Tibial artery (tissue), 4 donors: ENCODE results near the gene ADCY9.
"Not testable (repeated sequence)": the region's sequence is repeated elsewhere in the genome, so short reads cannot be mapped to it uniquely, and the experiment has no call there.

Experiments
- DNase-seq, 2 donors: peaks; one replicate each; pipeline ENCODE4 v3.0.0-alpha.2; 2019
- H3K27ac ChIP-seq, 2 donors: fragments of 200-600 bp; sonication (generic) in 1 of 2; 1 replicate in 1 of 2; 2 replicates in 1 of 2; pipeline ENCODE4 v1.5.1; 2018 to 2019; ENCODE audit warnings: mild to moderate bottlenecking in 1 of 2
- H3K27me3 ChIP-seq, 2 donors: fragments of 200-600 bp; sonication (generic) in 1 of 2; one replicate each; pipeline versions ENCODE4 v1.5.1 to v1.6.0; 2016 to 2019
- H3K36me3 ChIP-seq, 3 donors: fragments of 200-600 bp; sonication (generic) in 2 of 3; one replicate each; pipeline ENCODE4 v1.5.1; 2016 to 2019; ENCODE audit warnings: mild to moderate bottlenecking in 2 of 3
- H3K4me1 ChIP-seq, 4 donors: fragments of 200-600 bp; sonication (generic) in 2 of 4; 1 replicate in 3 of 4; 2 replicates in 1 of 4; pipeline ENCODE4 v1.5.1; 2016 to 2019
- H3K4me3 ChIP-seq, 2 donors: fragments of 200-600 bp; sonication (generic) in 1 of 2; 1 replicate in 1 of 2; 2 replicates in 1 of 2; pipeline ENCODE4 v1.5.1; 2018 to 2019; ENCODE audit warnings: mild to moderate bottlenecking in 2 of 2
- H3K9me3 ChIP-seq, 3 donors: fragments of 200-600 bp; sonication (generic) in 1 of 3; one replicate each; pipeline ENCODE4 v1.5.1; 2016 to 2019
- intact Hi-C: fragments of 100-400 bp; cut with DNase I; formaldehyde crosslinking; loops from one replicate; pipeline ENCODE4 v1.15.0; 2023; ENCODE audit warnings: low total_unique reads
- TF ChIP-seq, protein P1 (sequence below), 2 experiments: fragments of 200-600 bp in 1 of 2; fragments of 450-650 bp in 1 of 2; IDR thresholded peaks; one replicate each; pipeline ENCODE4 v1.5.1; 2017 to 2019; ENCODE audit warnings: antibody characterized with exemption in 2 of 2, mild to moderate bottlenecking in 1 of 2, moderate library complexity in 1 of 2

Gene ADCY9

GRCh38 chr16:3953728-3954410 is 162.4 kb downstream of the ADCY9 start:
- Histone ChIP-seq H3K27ac (peak overlapping the region in 1 of 2 donors; percentile 5), H3K27me3 (no peaks in the 10 kb centered on the region), H3K9me3 (no peaks in the 10 kb centered on the region), H3K36me3 (no peaks in the 10 kb centered on the region), H3K4me3 (no peak overlapping the region), H3K4me1 (peaks cover 0 to 51% (median 30%) of the 10 kb centered on the region in 4 donors)
- TF ChIP-seq, protein P1, sequence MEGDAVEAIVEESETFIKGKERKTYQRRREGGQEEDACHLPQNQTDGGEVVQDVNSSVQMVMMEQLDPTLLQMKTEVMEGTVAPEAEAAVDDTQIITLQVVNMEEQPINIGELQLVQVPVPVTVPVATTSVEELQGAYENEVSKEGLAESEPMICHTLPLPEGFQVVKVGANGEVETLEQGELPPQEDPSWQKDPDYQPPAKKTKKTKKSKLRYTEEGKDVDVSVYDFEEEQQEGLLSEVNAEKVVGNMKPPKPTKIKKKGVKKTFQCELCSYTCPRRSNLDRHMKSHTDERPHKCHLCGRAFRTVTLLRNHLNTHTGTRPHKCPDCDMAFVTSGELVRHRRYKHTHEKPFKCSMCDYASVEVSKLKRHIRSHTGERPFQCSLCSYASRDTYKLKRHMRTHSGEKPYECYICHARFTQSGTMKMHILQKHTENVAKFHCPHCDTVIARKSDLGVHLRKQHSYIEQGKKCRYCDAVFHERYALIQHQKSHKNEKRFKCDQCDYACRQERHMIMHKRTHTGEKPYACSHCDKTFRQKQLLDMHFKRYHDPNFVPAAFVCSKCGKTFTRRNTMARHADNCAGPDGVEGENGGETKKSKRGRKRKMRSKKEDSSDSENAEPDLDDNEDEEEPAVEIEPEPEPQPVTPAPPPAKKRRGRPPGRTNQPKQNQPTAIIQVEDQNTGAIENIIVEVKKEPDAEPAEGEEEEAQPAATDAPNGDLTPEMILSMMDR (IDR thresholded peaks at IDR 0.05): no peak
- intact Hi-C loops: loop anchor here (5.0 kb wide), 1 partner anchor 438 kb away; no protein-coding TSS in a partner anchor
- peak in 1 of 2 donors; percentile 60 for DNase-seq

- Histone ChIP-seq H3K27me3 (no peaks in the 10 kb centered on the region), H3K27ac (peak overlapping the region; percentile 90 to 91), H3K4me1 (peaks cover 0 to 52% (median 30%) of the 10 kb centered on the region in 4 donors), H3K36me3 (no peaks in the 10 kb centered on the region), H3K4me3 (no peak overlapping the region), H3K9me3 (no peaks in the 10 kb centered on the region)
- intact Hi-C loops: loop anchor here (5.0 kb wide), 1 partner anchor 440 kb away; no protein-coding TSS in a partner anchor
- DNase-seq: peak; percentile 94 to 98
- TF ChIP-seq, protein P1 (IDR thresholded peaks at IDR 0.05): no peak
Observed at GRCh38 chr16:3952737-3953131, 163.5 kb downstream of the ADCY9 start.

- peaks cover 0 to 52% (median 30%) of the 10 kb centered on the region in 4 donors for H3K4me1 ChIP-seq
- no peaks in the 10 kb centered on the region for H3K27me3 ChIP-seq
- no peak for DNase-seq
- TF ChIP-seq, protein P1 (IDR thresholded peaks at IDR 0.05): no peak
- intact Hi-C loops: loop anchor here (5.0 kb wide), 1 partner anchor 440 kb away; no protein-coding TSS in a partner anchor
- no peaks in the 10 kb centered on the region for H3K36me3 ChIP-seq
- peak overlapping the region; percentile 90 to 91 for H3K27ac ChIP-seq
- no peaks in the 10 kb centered on the region for H3K9me3 ChIP-seq
- H3K4me3 ChIP-seq: peak overlapping the region in 1 of 2 donors; percentile 38
Observed at GRCh38 chr16:3951861-3952736, 164.1 kb downstream of the ADCY9 start.

DNA sequence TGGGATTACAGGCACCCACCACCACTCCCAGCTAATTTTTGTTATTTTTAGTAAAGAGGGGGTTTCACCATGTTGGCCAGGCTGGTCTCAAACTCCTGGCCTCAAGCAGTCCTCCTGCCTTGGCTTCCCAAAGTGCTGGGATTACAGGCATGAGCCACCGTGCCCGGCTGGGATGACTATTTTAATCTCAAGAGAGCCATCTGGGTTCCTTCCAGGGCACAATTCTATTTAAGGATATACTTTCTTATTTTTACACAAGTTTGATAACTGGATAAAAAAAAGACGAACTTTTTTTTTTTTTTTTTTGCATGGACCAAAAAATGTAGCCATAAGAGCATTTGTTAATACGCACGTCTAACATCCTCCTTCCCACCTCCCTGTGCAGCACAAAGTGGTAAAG is 164.9 kb downstream of the ADCY9 start:
- not testable (repeated sequence) for H3K27me3 ChIP-seq, H3K9me3 ChIP-seq, H3K36me3 ChIP-seq
- peak overlapping the region; percentile 36 to 38 for H3K4me3 ChIP-seq
- peak in 1 of 2 donors; percentile 84 for DNase-seq
- intact Hi-C loops: loop anchor here (5.0 kb wide), 1 partner anchor 441 kb away; no protein-coding TSS in a partner anchor
- peak overlapping the region; percentile 90 to 91 for H3K27ac ChIP-seq
- H3K4me1 ChIP-seq: peaks cover 0 to 57% (median 34%) of the 10 kb centered on the region in 4 donors

DNA sequence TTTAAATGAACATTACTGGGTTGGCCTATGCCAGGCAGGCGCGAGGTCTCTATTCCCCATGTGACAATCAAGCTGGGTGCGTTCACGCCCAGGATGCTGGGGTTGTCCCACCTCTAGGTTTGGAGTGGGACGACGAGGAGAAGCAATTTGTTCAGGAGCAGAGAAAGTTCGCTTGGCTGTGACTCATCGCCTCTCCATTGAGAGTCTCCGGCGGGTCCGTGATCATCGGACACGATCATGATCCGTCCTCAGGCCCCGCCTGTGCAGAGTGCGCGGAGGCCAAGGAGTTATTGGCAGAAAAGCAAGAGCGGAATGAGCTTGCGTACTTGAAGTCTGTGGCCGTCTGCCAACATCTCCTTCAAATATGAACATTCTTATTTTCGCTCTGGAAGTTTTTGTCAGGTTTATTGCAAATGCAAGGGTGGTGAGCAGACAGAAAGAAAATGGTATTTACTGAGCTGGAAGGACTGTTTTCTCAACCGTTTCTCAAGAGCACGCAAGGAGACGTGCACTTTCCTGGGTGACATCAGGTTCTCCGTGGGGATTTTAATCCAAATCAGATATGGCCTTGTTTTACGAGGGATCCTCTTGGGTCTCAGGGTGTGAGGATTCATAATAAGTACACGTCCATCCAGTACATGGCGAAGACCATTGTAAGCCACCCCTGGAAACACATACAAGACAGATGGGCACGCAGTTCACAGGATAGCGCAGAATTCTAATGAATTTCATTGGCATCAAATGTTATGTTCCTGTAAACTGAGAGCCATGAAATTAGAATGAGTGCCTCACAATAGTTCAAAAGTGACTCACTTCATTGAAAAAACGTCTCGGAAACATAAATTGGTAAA is 165.7 kb downstream of the ADCY9 start:
- intact Hi-C loops: loop anchor here (5.0 kb wide), 1 partner anchor 442 kb away; no protein-coding TSS in a partner anchor
- TF ChIP-seq, protein P1 (IDR thresholded peaks at IDR 0.05): no peak
- peak overlapping the region; percentile 36 to 38 for H3K4me3 ChIP-seq
- no peaks in the 10 kb centered on the region for H3K27me3 ChIP-seq
- H3K9me3 ChIP-seq: no peaks in the 10 kb centered on the region
- peak overlapping the region; percentile 90 to 91 for H3K27ac ChIP-seq
- DNase-seq: peak; percentile 92 to 95
- no peaks in the 10 kb centered on the region for H3K36me3 ChIP-seq
- peaks cover 0 to 65% (median 41%) of the 10 kb centered on the region in 4 donors for H3K4me1 ChIP-seq
